Mesendoderm (in vitro differentiated cells): ENCODE measurements around the gene NFIA.

ENCODE experiments used
- DNase-seq: peaks from one replicate; pipeline ENCODE4 v3.0.0; 2013
- H2AK5ac ChIP-seq: 2 replicates; pipeline ENCODE4 v1.6.1; 2013; ENCODE audit warnings: low read length, inconsistent platforms
- H2BK120ac ChIP-seq: 2 replicates; pipeline ENCODE4 v1.6.1; 2013; ENCODE audit warnings: low read depth, mild to moderate bottlenecking, low read length, moderate library complexity, mixed read lengths
- H2BK15ac ChIP-seq: replicated peaks from 2 replicates; pipeline ENCODE4 v1.6.1; 2013; ENCODE audit warnings: low read depth, mild to moderate bottlenecking, moderate library complexity
- H2BK5ac ChIP-seq: 2 replicates; pipeline ENCODE4 v1.6.1; 2013; ENCODE audit warnings: low read length, inconsistent platforms
- H3K18ac ChIP-seq: 2 replicates; pipeline ENCODE4 v1.6.1; 2013; ENCODE audit warnings: mild to moderate bottlenecking, low read length, mixed read lengths
- H3K23ac ChIP-seq: one replicate; pipeline ENCODE4 v1.6.1; 2013; ENCODE audit warnings: low read length
- H3K27ac ChIP-seq: 2 replicates; pipeline ENCODE4 v1.5.1; 2013; ENCODE audit warnings: low read depth, mild to moderate bottlenecking, inconsistent platforms, low read length, moderate library complexity
- H3K27me3 ChIP-seq: 2 replicates; pipeline ENCODE4 v1.6.1; 2013; ENCODE audit warnings: low read length, control low read depth, mild to moderate bottlenecking, inconsistent platforms; ENCODE audit not compliant: insufficient read depth, poor library complexity
- H3K36me3 ChIP-seq: 2 replicates; pipeline ENCODE4 v1.6.1; 2013; ENCODE audit warnings: low read length, inconsistent platforms; ENCODE audit not compliant: control insufficient read depth, insufficient read depth
- H3K4ac ChIP-seq: one replicate; pipeline ENCODE4 v1.6.1; 2013; ENCODE audit warnings: low read depth, mild to moderate bottlenecking, low read length, moderate library complexity
- H3K4me1 ChIP-seq: 2 replicates; pipeline ENCODE4 v1.6.1; 2013; ENCODE audit warnings: low read depth, low read length, inconsistent platforms; ENCODE audit not compliant: control insufficient read depth
- H3K4me2 ChIP-seq: 2 replicates; pipeline ENCODE4 v1.6.1; 2013; ENCODE audit warnings: low read length
- H3K4me3 ChIP-seq: 2 replicates; pipeline ENCODE4 v1.5.1; 2013; ENCODE audit warnings: mild to moderate bottlenecking, low read length
- H3K56ac ChIP-seq: one replicate; pipeline ENCODE4 v1.6.1; 2013; ENCODE audit warnings: low read length
- H3K79me1 ChIP-seq: 2 replicates; pipeline ENCODE4 v1.6.1; 2013; ENCODE audit warnings: low read length, inconsistent platforms
- H3K79me2 ChIP-seq: 2 replicates; pipeline ENCODE4 v1.6.1; 2013; ENCODE audit warnings: mild to moderate bottlenecking, low read length; ENCODE audit not compliant: control insufficient read depth, insufficient read depth
- H3K9ac ChIP-seq: 2 replicates; pipeline ENCODE4 v1.6.1; 2013; ENCODE audit warnings: low read length, inconsistent platforms
- H4K5ac ChIP-seq: one replicate; pipeline ENCODE4 v1.6.1; 2013; ENCODE audit warnings: low read length
- H4K8ac ChIP-seq: one replicate; pipeline ENCODE4 v1.6.1; 2013; ENCODE audit warnings: low read depth, mild to moderate bottlenecking, control low read depth, low read length, moderate library complexity
- WGBS: extraction: QIAGEN DNeasy Blood & Tissue Kit; methylation state at CpG from one replicate; pipeline ENCODE4 v1.1.7; 2013; ENCODE audit warnings: low lambda C conversion rate, missing lambda C conversion rate; ENCODE audit not compliant: insufficient coverage; ENCODE audit errors: extremely low coverage; 5-methylcytosine and 5-hydroxymethylcytosine counted together

Gene NFIA

GRCh38 chr1:61263905-61264824 is 181.8 kb downstream of the NFIA start:
- H3K18ac ChIP-seq, result no peak overlapping the region
- no peak overlapping the region for H2BK120ac ChIP-seq
- no peak for DNase-seq
- no peak overlapping the region for H2BK5ac ChIP-seq
- no CpG with 5 or more reads among the region's 16 CpGs for WGBS
- H3K79me1 ChIP-seq, result no peaks in the 10 kb centered on the region
- H3K27me3 ChIP-seq, result no peaks in the 10 kb centered on the region
- H3K9ac ChIP-seq, result no peak overlapping the region
- H3K4ac ChIP-seq, result no peak overlapping the region
- no peaks in the 10 kb centered on the region for H3K4me1 ChIP-seq
- no peak overlapping the region for H3K56ac ChIP-seq
- no peaks in the 10 kb centered on the region for H3K79me2 ChIP-seq
- H3K36me3 ChIP-seq, result no peaks in the 10 kb centered on the region
- H3K4me3 ChIP-seq, result no peak overlapping the region
- H4K5ac ChIP-seq, result no peak overlapping the region
- H3K27ac ChIP-seq, result no peak overlapping the region
- H4K8ac ChIP-seq, result no peak overlapping the region
- H3K23ac ChIP-seq, result no peak overlapping the region
- no peak overlapping the region for H3K4me2 ChIP-seq
- no peak overlapping the region for H2BK15ac ChIP-seq
- no peak overlapping the region for H2AK5ac ChIP-seq

GRCh38 chr1:61264825-61265242 is 182.5 kb downstream of the NFIA start:
- H3K23ac ChIP-seq, result no peak overlapping the region
- no peaks in the 10 kb centered on the region for H3K36me3 ChIP-seq
- WGBS, result no CpG with 5 or more reads among the region's 4 CpGs
- H3K4ac ChIP-seq, result no peak overlapping the region
- peaks cover 4% of the 10 kb centered on the region for H3K4me1 ChIP-seq
- H2BK120ac ChIP-seq, result no peak overlapping the region
- no peaks in the 10 kb centered on the region for H3K79me2 ChIP-seq
- no peaks in the 10 kb centered on the region for H3K79me1 ChIP-seq
- H2BK5ac ChIP-seq, result no peak overlapping the region
- H2BK15ac ChIP-seq, result no peak overlapping the region
- no peak overlapping the region for H4K5ac ChIP-seq
- no peak overlapping the region for H3K4me3 ChIP-seq
- no peak overlapping the region for H3K4me2 ChIP-seq
- no peak for DNase-seq
- no peak overlapping the region for H3K56ac ChIP-seq
- no peak overlapping the region for H2AK5ac ChIP-seq
- no peak overlapping the region for H3K18ac ChIP-seq
- no peaks in the 10 kb centered on the region for H3K27me3 ChIP-seq
- H3K27ac ChIP-seq, result no peak overlapping the region
- H4K8ac ChIP-seq, result no peak overlapping the region
- H3K9ac ChIP-seq, result no peak overlapping the region

GRCh38 chr1:61265665-61266064 is 183.3 kb downstream of the NFIA start:
- Histone ChIP-seq H3K4me2 (no peak overlapping the region), H3K79me2 (no peaks in the 10 kb centered on the region), H3K4me1 (peaks cover 4% of the 10 kb centered on the region), H3K23ac (no peak overlapping the region), H3K4ac (no peak overlapping the region), H3K27me3 (no peaks in the 10 kb centered on the region), H4K8ac (no peak overlapping the region), H3K56ac (no peak overlapping the region), H3K36me3 (no peaks in the 10 kb centered on the region), H2BK5ac (no peak overlapping the region), H2BK15ac (no peak overlapping the region), H4K5ac (no peak overlapping the region), H3K18ac (no peak overlapping the region), H2AK5ac (no peak overlapping the region), H3K79me1 (no peaks in the 10 kb centered on the region), H2BK120ac (no peak overlapping the region), H3K27ac (no peak overlapping the region), H3K9ac (no peak overlapping the region), H3K4me3 (no peak overlapping the region)
- WGBS, result no CpG with 5 or more reads among the region's 3 CpGs
- DNase-seq, result no peak

- no peaks in the 10 kb centered on the region for H3K27me3 ChIP-seq
- H3K4me1 ChIP-seq, result peaks cover 4% of the 10 kb centered on the region
- no peak overlapping the region for H3K18ac ChIP-seq
- H3K23ac ChIP-seq, result no peak overlapping the region
- H3K36me3 ChIP-seq, result no peaks in the 10 kb centered on the region
- H4K5ac ChIP-seq, result no peak overlapping the region
- H3K9ac ChIP-seq, result no peak overlapping the region
- H2BK15ac ChIP-seq, result no peak overlapping the region
- H3K4me3 ChIP-seq, result no peak overlapping the region
- no peak overlapping the region for H3K56ac ChIP-seq
- H3K4me2 ChIP-seq, result no peak overlapping the region
- no peak overlapping the region for H2AK5ac ChIP-seq
- H3K79me2 ChIP-seq, result no peaks in the 10 kb centered on the region
- DNase-seq, result no peak
- H2BK120ac ChIP-seq, result no peak overlapping the region
- H4K8ac ChIP-seq, result no peak overlapping the region
- H3K4ac ChIP-seq, result no peak overlapping the region
- H3K27ac ChIP-seq, result no peak overlapping the region
- H3K79me1 ChIP-seq, result no peaks in the 10 kb centered on the region
- no peak overlapping the region for H2BK5ac ChIP-seq
Measured at GRCh38 chr1:61266738-61267137, 184.4 kb downstream of the NFIA start.

GRCh38 chr1:61268546-61269240 is 186.3 kb downstream of the NFIA start:
- Histone ChIP-seq H2BK120ac (no peak overlapping the region), H3K9ac (no peak overlapping the region), H2AK5ac (no peak overlapping the region), H3K79me1 (no peaks in the 10 kb centered on the region), H3K4me1 (peaks cover 4% of the 10 kb centered on the region), H3K4ac (no peak overlapping the region), H3K36me3 (no peaks in the 10 kb centered on the region), H3K4me2 (no peak overlapping the region), H3K4me3 (no peak overlapping the region), H3K27me3 (no peaks in the 10 kb centered on the region), H2BK5ac (no peak overlapping the region), H3K18ac (no peak overlapping the region), H4K5ac (no peak overlapping the region), H2BK15ac (no peak overlapping the region), H3K56ac (no peak overlapping the region), H3K23ac (no peak overlapping the region), H3K79me2 (no peaks in the 10 kb centered on the region), H3K27ac (no peak overlapping the region), H4K8ac (no peak overlapping the region)
- DNase-seq, result no peak
- no CpG with 5 or more reads among the region's 9 CpGs for WGBS
